H1 (cell line): ENCODE results near the gene PATJ. TPM values are rescaled to one million over a fixed set of nuclear protein-coding genes. Genes with fewer than 3 reads are reported as not detected.

ENCODE experiments used
- CTCF ChIA-PET: fragments of 300-600 bp; sonication (Branson Sonifier 250); formaldehyde crosslinking; loops from one replicate; lab custom pipeline; 2021; ENCODE audit not compliant: partially characterized antibody; lab: Charles Lee
- POLR2A ChIA-PET: fragments of 300-600 bp; sonication (Branson Sonifier 250); formaldehyde crosslinking; loops from one replicate; lab custom pipeline; 2021; ENCODE audit warnings: inconsistent platforms; ENCODE audit not compliant: partially characterized antibody; lab: Charles Lee
- DNase-seq, 2 experiments: peaks; one replicate each; pipeline versions ENCODE4 v3.0.0 to v3.0.0-alpha.2; 2010 to 2022; ENCODE audit warnings: low spot score in 2 of 2, low read depth in 1 of 2, mixed read lengths in 1 of 2
- FAIRE-seq: peaks from 2 replicates; lab custom pipeline; 2011; peaks lifted over from hg19 to GRCh38; lab: Jason Lieb, UNC
- H2AFZ ChIP-seq: 2 replicates; pipeline ENCODE4 v1.8.1; 2012; ENCODE audit warnings: low read length, inconsistent platforms
- H2AK5ac ChIP-seq: 2 replicates; pipeline ENCODE4 v1.6.1; 2013; ENCODE audit warnings: low read depth, low read length
- H2BK120ac ChIP-seq: replicated peaks from 2 replicates; pipeline ENCODE3; 2013; ENCODE audit warnings: low read depth, low read length, inconsistent platforms
- H2BK12ac ChIP-seq: 2 replicates; pipeline ENCODE4 v1.6.1; 2013; ENCODE audit warnings: low read depth, low read length
- H2BK15ac ChIP-seq: 2 replicates; pipeline ENCODE4 v1.6.1; 2013; ENCODE audit warnings: low read length
- H2BK20ac ChIP-seq: 2 replicates; pipeline ENCODE4 v1.6.1; 2013; ENCODE audit warnings: low read length
- H2BK5ac ChIP-seq: 2 replicates; pipeline ENCODE4 v1.6.1; 2013; ENCODE audit warnings: low read depth, low read length
- H3K14ac ChIP-seq: 2 replicates; pipeline ENCODE4 v1.6.1; 2013; ENCODE audit warnings: inconsistent platforms; ENCODE audit not compliant: insufficient read length
- H3K18ac ChIP-seq: 2 replicates; pipeline ENCODE4 v1.6.1; 2013; ENCODE audit warnings: low read length; ENCODE audit errors: extremely low read depth
- H3K23ac ChIP-seq: 2 replicates; pipeline ENCODE4 v1.6.1; 2013; ENCODE audit warnings: inconsistent platforms; ENCODE audit not compliant: insufficient read length
- H3K23me2 ChIP-seq: 2 replicates; pipeline ENCODE4 v1.6.1; 2013; ENCODE audit warnings: low read depth, low read length
- H3K27ac ChIP-seq: 2 replicates; pipeline ENCODE4 v1.6.1; 2011; ENCODE audit warnings: low read depth, low read length, inconsistent platforms
- H3K27me3 ChIP-seq, 4 experiments: replicated peaks in 1 of 4; 1 replicate in 1 of 4; 2 replicates in 3 of 4; pipeline versions ENCODE4 v1.6.1 to v1.8.1; 2011 to 2013; ENCODE audit warnings: low read length in 3 of 4, mild to moderate bottlenecking in 3 of 4, inconsistent platforms in 2 of 4, mixed read lengths in 2 of 4, moderate library complexity in 1 of 4; ENCODE audit not compliant: control insufficient read depth in 3 of 4, insufficient read depth in 3 of 4; ENCODE audit errors: extremely low read depth in 1 of 4
- H3K36me3 ChIP-seq, 4 experiments: 2 replicates each; pipeline versions ENCODE4 v1.6.1 to v1.8.1; 2011 to 2013; ENCODE audit warnings: mild to moderate bottlenecking in 4 of 4, low read length in 3 of 4, moderate library complexity in 2 of 4, control low read depth in 1 of 4, inconsistent platforms in 1 of 4; ENCODE audit not compliant: insufficient read depth in 4 of 4, control insufficient read depth in 2 of 4
- H3K4ac ChIP-seq: replicated peaks from 2 replicates; pipeline ENCODE3; 2013; ENCODE audit warnings: low read length, low read depth, mixed read lengths, inconsistent platforms; ENCODE audit not compliant: insufficient read length
- H3K4me1 ChIP-seq, 4 experiments: replicated peaks in 1 of 4; 1 replicate in 1 of 4; 2 replicates in 3 of 4; pipeline versions ENCODE4 v1.6.1 to v1.8.1; 2011 to 2013; ENCODE audit warnings: low read length in 3 of 4, inconsistent platforms in 2 of 4, mixed read lengths in 1 of 4; ENCODE audit not compliant: insufficient read depth in 4 of 4, control insufficient read depth in 3 of 4
- H3K4me2 ChIP-seq, 2 experiments: 2 replicates each; pipeline versions ENCODE4 v1.6.1 to v1.8.1; 2011 to 2013; ENCODE audit warnings: low read depth in 2 of 2, low read length in 2 of 2, control low read depth in 1 of 2, inconsistent platforms in 1 of 2, mild to moderate bottlenecking in 1 of 2; ENCODE audit not compliant: insufficient read depth in 1 of 2
- H3K4me3 ChIP-seq, 4 experiments: fragments of 200-600, 300-600 bp in 1 of 4; sonication (generic), shearing (Covaris generic), sonication (Bioruptor Twin) in 1 of 4; 2 replicates each; pipeline versions ENCODE4 v1.5.1 to v1.8.1; 2011 to 2016; ENCODE audit warnings: low read length in 4 of 4, low read depth in 3 of 4, control low read depth in 2 of 4, inconsistent platforms in 2 of 4, mild to moderate bottlenecking in 2 of 4, mixed read lengths in 1 of 4, moderate library complexity in 1 of 4; ENCODE audit not compliant: insufficient read depth in 2 of 4; ENCODE audit errors: extremely low read depth in 1 of 4
- H3K56ac ChIP-seq: replicated peaks from 2 replicates; pipeline ENCODE3; 2013; ENCODE audit warnings: low read depth, mild to moderate bottlenecking, mixed read lengths, low read length, inconsistent platforms; ENCODE audit not compliant: insufficient read length
- H3K79me1 ChIP-seq: 2 replicates; pipeline ENCODE4 v1.6.1; 2013; ENCODE audit warnings: low read depth, low read length, control low read depth
- H3K79me2 ChIP-seq, 2 experiments: 2 replicates each; pipeline versions ENCODE4 v1.6.1 to v1.8.1; 2012 to 2013; ENCODE audit warnings: low read length in 2 of 2, mild to moderate bottlenecking in 2 of 2, inconsistent platforms in 1 of 2; ENCODE audit not compliant: insufficient read depth in 2 of 2, control insufficient read depth in 1 of 2
- H3K9ac ChIP-seq, 4 experiments: replicated peaks in 1 of 4; 1 replicate in 1 of 4; 2 replicates in 3 of 4; pipeline versions ENCODE4 v1.6.1 to v1.8.1; 2011 to 2013; ENCODE audit warnings: low read depth in 3 of 4, low read length in 3 of 4, control low read depth in 2 of 4, mild to moderate bottlenecking in 2 of 4, moderate library complexity in 2 of 4, inconsistent platforms in 1 of 4; ENCODE audit errors: extremely low read depth in 1 of 4
- H3K9me3 ChIP-seq, 2 experiments: 2 replicates each; pipeline versions ENCODE4 v1.6.1 to v1.8.1; 2012 to 2013; ENCODE audit warnings: mild to moderate bottlenecking in 2 of 2, moderate library complexity in 2 of 2, control low read depth in 1 of 2, inconsistent platforms in 1 of 2, low read depth in 1 of 2, low read length in 1 of 2, mixed read lengths in 1 of 2; ENCODE audit not compliant: insufficient read depth in 2 of 2
- H4K20me1 ChIP-seq, 2 experiments: replicated peaks in 1 of 2; 2 replicates each; pipeline versions ENCODE3 to v1.8.1; 2011 to 2013; ENCODE audit warnings: inconsistent platforms in 2 of 2, low read length in 2 of 2, mild to moderate bottlenecking in 1 of 2; ENCODE audit not compliant: insufficient read depth in 2 of 2, control insufficient read depth in 1 of 2
- H4K5ac ChIP-seq: 2 replicates; pipeline ENCODE4 v1.6.1; 2013; ENCODE audit warnings: low read length, low read depth, mixed read lengths, inconsistent platforms; ENCODE audit not compliant: insufficient read length
- H4K8ac ChIP-seq: 2 replicates; pipeline ENCODE4 v1.8.0; 2013; ENCODE audit warnings: mild to moderate bottlenecking, moderate library complexity, low read length, inconsistent platforms; ENCODE audit not compliant: insufficient read depth; ENCODE audit errors: extremely low read depth
- H4K91ac ChIP-seq: replicated peaks from 2 replicates; pipeline ENCODE3; 2013; ENCODE audit warnings: low read length, mixed read lengths, inconsistent platforms; ENCODE audit not compliant: insufficient read length
- ASH2L ChIP-seq: fragments of 200-600, 300-600 bp; sonication (generic); IDR thresholded peaks from one replicate; pipeline ENCODE4 v1.7.1; 2017; ENCODE audit warnings: low read length
- BCL11A ChIP-seq, 2 experiments: IDR thresholded peaks; one replicate each; pipeline ENCODE4 v1.6.1; 2011; ENCODE audit warnings: low read depth in 2 of 2, low read length in 2 of 2, mild to moderate bottlenecking in 2 of 2
- BRCA1 ChIP-seq: IDR thresholded peaks from 2 replicates; pipeline ENCODE4 v1.6.1; 2012; ENCODE audit warnings: low read depth, low read length, improper control_type of control experiment
- FOSL1 ChIP-seq: IDR thresholded peaks from 2 replicates; pipeline ENCODE4 v1.6.1; 2011; ENCODE audit warnings: mild to moderate bottlenecking, low read depth, low read length, moderate library complexity; ENCODE audit not compliant: insufficient read depth
- GABPA ChIP-seq: IDR thresholded peaks from 2 replicates; pipeline ENCODE4 v1.6.1; 2011; ENCODE audit warnings: mild to moderate bottlenecking, low read length, moderate library complexity, borderline replicate concordance; ENCODE audit not compliant: insufficient read depth
- KDM5A ChIP-seq: fragments of 200-600 bp; IDR thresholded peaks from 2 replicates; pipeline ENCODE4 v1.7.1; 2012; ENCODE audit warnings: mild to moderate bottlenecking, low read length, inconsistent platforms, mixed read lengths
- MAX ChIP-seq: IDR thresholded peaks from 2 replicates; pipeline ENCODE4 v1.6.1; 2012; ENCODE audit warnings: inconsistent platforms
- NRF1 ChIP-seq: IDR thresholded peaks from 2 replicates; pipeline ENCODE4 v1.6.1; 2011; ENCODE audit warnings: mild to moderate bottlenecking, low read depth, low read length, improper control_type of control experiment
- SIX5 ChIP-seq: IDR thresholded peaks from 2 replicates; pipeline ENCODE4 v1.6.1; 2011; ENCODE audit warnings: mild to moderate bottlenecking, low read depth, low read length
- SP4 ChIP-seq: IDR thresholded peaks from 2 replicates; pipeline ENCODE4 v1.6.1; 2012; ENCODE audit warnings: low read length, inconsistent platforms
- TAF1 ChIP-seq: IDR thresholded peaks from 2 replicates; pipeline ENCODE4 v1.6.1; 2011; ENCODE audit warnings: mild to moderate bottlenecking, low read depth, low read length
- TAF7 ChIP-seq: optimal IDR thresholded peaks from 2 replicates; pipeline ENCODE3; 2011; ENCODE audit warnings: low read depth, mild to moderate bottlenecking, inconsistent platforms, low read length, moderate library complexity, borderline replicate concordance
- TCF12 ChIP-seq: IDR thresholded peaks from 2 replicates; pipeline ENCODE4 v1.6.1; 2011; ENCODE audit warnings: low read depth, mild to moderate bottlenecking, low read length
- TEAD4 ChIP-seq: IDR thresholded peaks from 2 replicates; pipeline ENCODE4 v1.6.1; 2012; ENCODE audit warnings: low read depth, low read length, inconsistent platforms, mixed read lengths
- ZNF274 ChIP-seq: IDR thresholded peaks from 2 replicates; pipeline ENCODE4 v1.7.0; 2012; ENCODE audit warnings: low read length, borderline replicate concordance; ENCODE audit errors: extremely low read depth
- WGBS, 2 experiments: shearing (Covaris generic) in 1 of 2; methylation state at CpG; one replicate each; pipeline versions ENCODE4 v1.1.6 to v1.1.7; 2013 to 2015; ENCODE audit warnings: low lambda C conversion rate in 2 of 2, mixed read lengths in 2 of 2, inconsistent platforms in 1 of 2, low coverage in 1 of 2, missing lambda C conversion rate in 1 of 2; ENCODE audit not compliant: insufficient replicate concordance in 2 of 2, insufficient coverage in 1 of 2, insufficient read length in 1 of 2; ENCODE audit errors: extremely low coverage in 1 of 2, missing lambda C conversion rate in 1 of 2; 5-methylcytosine and 5-hydroxymethylcytosine counted together
- polyA plus RNA-seq, 7 experiments: library from polyadenylated mRNA; depleted of rRNA in 3 of 7; stranded (reverse) in 5 of 7; unstranded in 2 of 7; fragments of >200 nt in 5 of 7; fragments of 200-250 nt in 2 of 7; gene quantifications; 1 replicate in 5 of 7; 2 replicates in 1 of 7; 4 replicates in 1 of 7; pipeline versions ENCODE4 v1.2.1 to v1.2.3, GENCODE V29; 2011 to 2013; ENCODE audit warnings: missing spikeins in 2 of 7, mixed read lengths in 2 of 7
- total RNA-seq: library from RNA; stranded (reverse); fragmentation: NEBNext Ultra II Directional; extraction: Animal tissue kit (Norgen Biotek cat#: 25700); gene quantifications from 2 replicates; pipeline ENCODE4 v1.2.1, GENCODE V29; 2021

Gene PATJ
- total and polyA plus RNA-seq, 2 of the 8 experiments (the other 6 are each of a cell fraction or from before 2014, with no cell fraction given) = 8.2 to 55.6 TPM

GRCh38 chr1:61844006-61844405, 101.7 kb downstream of the PATJ start:
- Histone ChIP-seq H2AK5ac (no peak overlapping the region), H3K56ac (no peak overlapping the region), H3K4ac (no peak overlapping the region), H3K79me2 (no peaks in the 10 kb centered on the region), H3K9ac (no peak overlapping the region), H3K36me3 (no peaks in the 10 kb centered on the region), H2BK5ac (no peak overlapping the region), H3K4me1 (peaks cover 0 to 5% (median 2%) of the 10 kb centered on the region in 4 experiments; a peak in 3 of 7 replicates), H2BK15ac (no peak overlapping the region), H3K79me1 (no peaks in the 10 kb centered on the region), H3K27ac (no peak overlapping the region), H3K9me3 (no peaks in the 10 kb centered on the region), H3K14ac (no peak overlapping the region), H4K5ac (no peak overlapping the region), H2BK120ac (no peak overlapping the region), H3K23me2 (no peaks in the 10 kb centered on the region), H4K91ac (no peak overlapping the region), H2AFZ (no peak overlapping the region), H2BK20ac (no peak overlapping the region), H3K23ac (no peak overlapping the region), H4K8ac (no peak overlapping the region), H3K18ac (no peak overlapping the region), H2BK12ac (no peak overlapping the region), H4K20me1 (no peaks in the 10 kb centered on the region), H3K4me3 (no peak overlapping the region), H3K4me2 (no peak overlapping the region), H3K27me3 (no peaks in the 10 kb centered on the region)
- TF ChIP-seq ZNF274 (no peak), ASH2L (no peak), SP4 (no peak), TAF1 (no peak), MAX (no peak), FOSL1 (no peak), TEAD4 (no peak), BRCA1 (no peak), SIX5 (no peak), GABPA (no peak), TAF7 (no peak), TCF12 (no peak), NRF1 (no peak), BCL11A (IDR thresholded peaks at IDR 0.05; ENCODE audit: low read depth in 2 of 2, low read length in 2 of 2) (no peak), KDM5A (no peak)
- FAIRE-seq = no peak
- POLR2A ChIA-PET = interaction anchor here (1.1 kb wide), 1 partner anchor 10 kb away, joined by 3 read pairs; no protein-coding TSS in a partner anchor
- no peak for DNase-seq
- CTCF ChIA-PET = interaction anchor here (0.6 to 1.6 kb wide), 6 partner anchors 9 to 794 kb away, joined by 3 to 8 read pairs (median 3); no protein-coding TSS in a partner anchor
- 95% methylated on average over 1 of the region's 1 CpG; no CpG with 5 or more reads in 1 of the 2 experiments for WGBS, 2 experiments
